HG03442 (cell line): Measurements from ENCODE around the gene HSD17B14.
"Not testable (repeated sequence)": the region's sequence is repeated elsewhere in the genome, so short reads cannot be mapped to it uniquely, and the experiment has no call there.

Experiments used
- ATAC-seq: cut with Tn5 transposase; IDR thresholded peaks from one replicate; pipeline ENCODE4 v1.9.1; 2021; ENCODE audit warnings: mild to moderate bottlenecking, moderate library complexity; ENCODE audit not compliant: unreplicated experiment

HSD17B14 gene

DNA sequence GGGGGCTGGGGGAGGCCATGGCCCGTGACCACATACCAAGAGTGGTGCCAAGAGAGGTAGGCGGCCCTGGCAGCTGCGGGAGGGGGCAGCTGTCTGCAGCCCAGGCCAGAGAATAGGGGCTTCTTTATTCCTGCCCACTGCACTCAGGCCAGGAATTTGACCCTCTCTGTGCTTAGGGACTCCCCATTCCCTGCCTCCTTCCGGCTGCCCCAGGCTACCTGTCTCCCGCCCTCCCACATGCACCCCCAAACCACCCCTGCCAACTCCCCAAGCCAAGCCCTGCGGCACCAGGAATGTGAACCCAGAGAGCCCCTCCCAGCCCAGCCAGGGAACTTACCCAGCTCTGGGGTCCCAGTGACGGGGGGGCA, 31.4 kb upstream of the HSD17B14 start:
- ATAC-seq, result no peak

DNA sequence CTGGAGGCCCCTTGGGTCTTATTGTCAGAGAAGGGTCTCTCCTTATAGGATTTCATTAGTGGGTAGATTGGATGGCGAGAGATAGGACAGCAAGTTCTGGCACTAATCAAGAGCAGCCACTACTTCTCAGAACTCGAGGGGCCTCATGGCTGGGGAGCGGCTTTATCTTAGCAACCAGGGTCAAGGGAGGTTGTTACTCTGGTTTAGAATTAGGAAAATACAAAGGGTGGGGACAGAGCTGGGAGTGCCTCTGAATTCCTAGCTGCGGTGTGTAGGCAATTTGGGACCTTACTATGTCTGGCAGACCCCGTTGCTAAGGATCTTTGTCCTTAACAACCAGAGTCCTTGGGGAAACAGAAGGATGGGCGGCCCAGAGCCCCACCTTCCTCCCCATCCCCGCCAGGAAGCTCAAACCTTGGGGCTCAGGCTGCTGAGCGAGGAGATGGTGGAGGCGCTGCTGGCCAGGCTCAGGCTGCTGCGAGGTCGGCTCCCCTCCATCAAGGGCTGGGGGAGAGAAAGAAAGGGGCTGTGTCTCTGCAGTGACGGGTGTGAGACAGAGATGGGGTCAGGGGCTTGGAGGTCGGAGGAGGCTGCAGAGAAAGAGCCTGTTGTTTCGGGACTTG, 30.9 kb upstream of the HSD17B14 start:
- no peak for ATAC-seq

DNA sequence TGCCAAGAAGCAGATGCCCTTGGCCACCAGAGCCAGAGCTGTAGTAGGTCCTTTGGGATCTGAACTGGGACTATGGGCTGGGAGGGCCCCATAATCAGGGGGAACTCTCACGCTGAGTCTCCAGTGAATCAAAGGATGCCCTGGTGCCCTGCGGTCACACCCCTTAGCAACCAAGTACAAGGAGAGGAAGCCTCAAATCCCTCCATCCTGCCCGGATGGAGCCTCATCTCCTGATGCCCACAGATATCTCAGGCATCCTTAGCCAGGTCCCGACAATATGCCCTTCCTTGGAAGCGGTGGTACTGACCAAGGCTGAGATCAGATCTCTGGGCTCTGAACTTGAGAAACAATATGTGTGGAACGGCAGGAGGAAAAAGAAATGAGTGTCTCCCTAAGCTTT, 30.4 kb upstream of the HSD17B14 start:
- no peak for ATAC-seq

DNA sequence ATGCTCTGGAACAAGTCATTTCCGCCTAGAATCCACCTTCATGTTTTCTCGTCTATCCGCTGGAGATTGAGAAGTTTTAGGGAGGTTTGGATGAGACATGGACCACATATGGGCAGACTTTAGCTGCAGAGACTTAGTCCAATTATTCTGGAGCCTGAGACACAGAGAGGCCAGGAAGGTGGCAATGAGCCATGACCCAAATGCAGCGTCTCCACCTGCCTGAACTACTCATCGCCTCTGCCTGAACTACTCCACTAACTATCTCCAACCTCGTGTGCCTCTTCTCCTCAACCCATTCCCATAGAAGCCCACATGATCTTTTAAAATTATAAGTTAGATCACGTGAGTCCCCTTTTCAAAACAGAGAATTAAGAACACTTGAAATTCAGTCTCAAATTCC, 26.5 kb upstream of the HSD17B14 start:
- ATAC-seq, result no peak

DNA sequence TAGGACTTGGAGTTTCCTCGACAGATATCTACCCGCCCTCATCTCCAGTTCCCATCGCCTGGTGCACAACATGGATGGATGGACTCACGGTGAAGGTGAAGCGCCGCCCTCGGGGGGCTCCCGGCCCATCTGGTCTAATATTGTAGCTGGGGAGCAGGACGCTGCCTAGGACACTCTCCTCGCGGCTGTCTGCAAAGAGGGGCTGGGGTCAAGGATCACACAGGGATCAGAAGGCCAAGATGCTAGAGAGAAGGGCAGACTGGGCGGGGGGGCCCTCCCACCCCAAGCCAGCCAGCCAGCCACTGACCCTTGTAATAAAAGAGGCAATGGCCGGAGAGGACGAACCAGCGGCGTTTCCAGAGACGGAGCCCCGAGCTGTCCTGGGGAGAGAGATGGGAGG, 25.0 kb upstream of the HSD17B14 start:
- no peak for ATAC-seq

DNA sequence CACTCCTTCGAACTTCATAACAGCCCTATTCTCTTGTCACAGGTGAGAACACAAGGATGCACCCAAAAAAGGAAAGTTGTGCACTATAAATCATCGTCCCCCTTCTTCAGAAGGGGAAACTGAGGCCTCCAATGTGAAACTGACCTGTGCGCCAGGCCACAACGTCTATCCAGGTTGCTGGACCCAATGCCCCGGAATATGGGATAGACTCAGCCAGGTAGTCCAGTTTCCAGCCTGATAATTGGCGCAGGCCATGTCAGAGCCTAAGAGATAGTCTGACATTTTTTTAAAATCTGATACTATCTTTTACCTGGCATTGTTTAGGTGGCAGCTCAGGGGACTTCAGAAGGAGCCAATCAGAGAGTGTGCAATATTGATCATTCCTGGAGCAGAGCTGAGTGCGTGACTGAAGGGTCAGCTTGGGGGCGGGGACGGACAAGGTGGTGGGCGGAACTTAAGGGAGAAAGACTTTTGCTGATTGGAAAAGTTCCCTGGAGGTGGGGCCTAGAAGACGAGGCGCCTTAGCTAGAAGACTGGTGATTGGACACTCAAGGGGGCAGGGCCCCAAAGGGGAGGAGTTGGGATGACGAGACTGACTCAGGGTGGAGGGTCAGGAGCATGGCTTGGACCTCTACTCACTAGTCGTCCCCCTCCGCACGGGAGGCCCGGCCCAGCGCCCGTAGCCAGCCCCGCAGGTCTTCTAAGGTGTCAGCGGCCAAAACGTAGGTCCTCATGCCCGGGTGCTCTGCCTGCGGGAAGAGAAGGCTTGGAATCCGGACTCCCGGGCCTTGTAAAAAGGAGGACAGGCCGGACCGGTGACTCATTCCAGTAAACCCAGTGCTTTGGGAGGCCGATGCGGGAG, 23.7 kb upstream of the HSD17B14 start:
- no peak for ATAC-seq

DNA sequence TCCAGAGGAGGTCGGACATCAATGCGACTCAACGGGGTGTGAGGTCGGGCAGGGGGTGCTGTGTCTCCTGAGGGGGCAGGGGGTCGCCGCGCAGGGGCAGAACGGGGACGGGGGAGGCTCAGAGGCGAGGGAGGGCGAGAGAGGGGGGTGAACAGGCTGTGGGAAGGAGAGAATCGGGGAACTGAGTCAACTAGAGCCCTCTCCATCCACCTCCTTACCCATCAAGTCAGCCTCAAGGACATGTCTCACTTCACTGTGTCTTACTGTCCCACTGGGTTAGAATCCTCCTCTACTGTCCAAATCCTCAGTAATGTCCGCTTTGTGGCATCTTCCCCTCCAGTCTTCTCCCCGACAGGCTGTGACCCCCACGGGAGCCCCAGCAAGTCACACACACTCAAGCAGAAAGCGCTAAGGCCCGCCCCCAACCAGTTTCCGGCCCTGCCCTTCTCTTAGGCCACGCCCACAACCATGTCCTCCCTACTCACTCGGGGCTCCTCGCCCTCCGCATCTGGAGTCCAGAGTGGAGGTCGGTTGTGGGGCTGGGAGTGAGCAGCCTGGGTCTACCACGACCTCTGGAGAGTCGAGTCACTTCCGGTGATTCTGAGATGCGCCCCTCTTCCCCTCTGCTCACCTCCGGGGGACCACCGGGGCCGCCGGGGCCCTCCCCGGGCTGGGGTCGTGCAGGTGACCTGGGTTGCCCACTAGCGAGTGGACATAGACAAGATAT, 22.9 kb upstream of the HSD17B14 start:
- ATAC-seq, result no peak

DNA sequence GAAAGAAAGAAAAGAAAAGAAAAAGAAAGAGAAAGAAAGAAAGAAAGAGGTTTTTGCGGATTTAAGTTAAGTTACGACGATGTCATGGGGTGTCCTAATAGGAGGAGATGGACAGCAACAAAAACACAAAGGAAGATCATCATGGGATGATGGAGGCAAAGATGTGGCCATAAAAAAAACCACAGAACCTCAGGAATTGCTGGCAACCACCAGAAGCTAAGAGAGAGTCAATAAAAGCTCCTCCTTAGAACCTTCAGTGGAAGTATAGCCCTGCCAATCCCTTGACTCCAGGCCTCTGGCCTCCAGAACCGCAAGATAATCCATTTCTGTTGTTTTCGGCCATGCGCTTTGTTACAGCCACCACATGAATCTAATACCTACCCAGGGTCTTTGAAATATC, 20.6 kb upstream of the HSD17B14 start:
- ATAC-seq, result no peak

DNA sequence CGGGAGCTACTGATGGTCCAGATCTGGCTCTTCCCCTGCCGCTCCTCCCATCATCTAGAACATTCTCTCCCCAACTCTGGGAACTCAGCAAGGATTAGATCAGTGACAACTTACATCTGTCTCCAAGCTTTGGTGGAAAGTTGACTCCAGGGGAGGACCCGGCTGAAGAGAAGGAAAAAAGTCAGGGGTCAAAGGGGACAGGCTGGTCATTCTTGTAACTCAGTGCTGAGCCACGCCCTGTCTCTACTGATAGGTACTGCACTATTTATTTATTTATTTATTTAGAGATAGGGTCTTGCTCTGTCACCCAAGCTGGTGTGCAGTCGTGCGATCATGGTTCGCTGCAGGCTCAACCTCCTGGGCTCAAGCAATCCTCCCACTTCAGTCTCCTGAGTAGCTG, 17.8 kb upstream of the HSD17B14 start:
- no peak for ATAC-seq

DNA sequence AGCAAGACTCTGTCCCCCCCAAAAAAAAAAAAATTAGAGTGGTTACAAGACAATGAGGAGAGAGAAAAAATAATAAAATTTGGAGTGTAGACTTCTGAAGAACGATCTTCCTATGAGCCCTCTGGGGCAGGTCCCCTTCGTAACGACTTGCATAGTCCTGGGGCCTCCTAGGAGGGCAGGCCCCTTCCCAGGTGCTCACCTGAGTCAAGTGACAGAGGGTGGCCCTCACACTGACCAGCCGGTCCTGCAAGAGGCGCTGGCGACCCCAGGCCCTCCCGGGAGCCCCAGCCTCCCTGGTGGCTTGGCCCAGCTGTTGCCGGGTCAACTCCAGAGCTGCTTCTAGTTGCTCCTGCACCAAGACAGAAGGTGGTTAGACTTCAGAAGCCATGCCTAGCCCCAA, 17.2 kb upstream of the HSD17B14 start:
- no peak for ATAC-seq

DNA sequence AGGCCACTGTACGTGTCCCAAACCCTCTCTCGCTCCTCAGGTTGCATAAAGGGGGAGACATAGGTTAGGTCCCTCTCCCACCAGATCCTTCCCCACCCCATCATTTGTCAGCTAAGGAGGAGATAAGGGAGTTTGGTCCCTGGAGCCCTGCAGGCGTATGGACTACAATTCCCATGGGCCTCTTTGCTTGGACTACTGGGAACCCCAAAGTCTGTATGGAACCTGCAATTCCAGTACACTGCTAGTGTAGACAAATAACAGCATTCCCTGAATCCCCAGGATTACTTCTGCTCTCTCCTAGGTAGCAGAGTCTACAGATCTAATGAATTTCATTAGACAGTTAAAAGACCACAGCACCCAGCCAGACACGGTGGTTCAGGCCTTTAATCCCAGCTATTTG, 16.0 kb upstream of the HSD17B14 start:
- no peak for ATAC-seq

DNA sequence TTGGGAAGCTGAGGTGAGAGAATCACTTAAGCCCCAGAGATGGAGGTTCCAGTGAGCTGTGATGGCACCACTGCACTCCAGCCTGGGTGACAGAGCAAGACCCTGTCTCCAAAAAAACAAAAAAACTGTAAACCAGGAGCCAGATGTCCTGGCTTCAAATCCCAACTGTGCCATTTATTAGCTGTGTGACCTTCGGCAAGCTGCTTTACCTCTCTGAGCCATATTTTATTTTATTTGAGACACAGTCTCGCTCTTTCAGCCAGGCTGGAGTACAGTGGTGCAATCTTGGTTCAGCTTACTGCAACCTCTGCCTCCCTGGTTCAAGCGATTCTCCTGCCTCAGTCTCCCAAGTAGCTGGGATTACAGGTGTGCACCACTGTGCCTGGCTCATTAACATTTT, 10.4 kb upstream of the HSD17B14 start:
- ATAC-seq, result not testable (repeated sequence)

DNA sequence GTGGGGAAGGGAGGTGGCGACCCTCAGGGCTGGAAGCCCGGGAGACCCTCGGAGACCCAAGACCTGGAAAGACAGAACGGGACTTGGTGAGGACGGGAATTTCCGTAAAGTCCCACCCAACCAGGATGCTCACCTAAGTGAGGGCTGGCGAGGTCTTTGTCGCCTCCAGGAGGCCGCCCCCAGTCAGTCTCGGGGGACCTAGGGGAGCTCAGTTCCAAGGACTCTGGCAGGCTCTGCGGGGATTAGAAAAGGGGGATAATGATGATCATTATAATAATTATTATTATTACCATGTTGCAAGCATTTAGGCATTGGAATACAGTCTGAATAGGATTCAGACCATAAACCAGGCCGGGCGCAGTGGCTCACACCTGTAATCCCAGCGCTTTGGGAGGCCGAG, 9.1 kb upstream of the HSD17B14 start:
- no peak for ATAC-seq

DNA sequence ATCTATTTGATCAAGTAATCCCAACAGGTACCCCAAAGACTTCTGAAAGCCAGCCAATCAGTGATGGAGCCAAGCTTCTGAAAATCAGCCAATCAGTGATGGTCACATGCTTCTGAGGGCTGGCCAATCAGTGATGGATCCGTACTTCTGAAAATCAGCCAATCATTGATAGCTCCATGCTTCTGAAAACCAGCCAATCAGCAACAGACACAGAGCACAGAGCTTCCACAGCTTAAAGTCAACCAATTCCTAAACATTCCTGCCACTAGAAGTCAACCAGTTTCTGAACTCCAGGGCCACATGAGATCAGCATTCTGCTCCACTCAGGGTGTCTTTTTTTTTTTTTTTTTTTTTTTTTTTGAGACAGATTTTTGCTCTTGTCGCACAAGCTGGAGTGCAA, 8.2 kb upstream of the HSD17B14 start:
- ATAC-seq, result no peak

DNA sequence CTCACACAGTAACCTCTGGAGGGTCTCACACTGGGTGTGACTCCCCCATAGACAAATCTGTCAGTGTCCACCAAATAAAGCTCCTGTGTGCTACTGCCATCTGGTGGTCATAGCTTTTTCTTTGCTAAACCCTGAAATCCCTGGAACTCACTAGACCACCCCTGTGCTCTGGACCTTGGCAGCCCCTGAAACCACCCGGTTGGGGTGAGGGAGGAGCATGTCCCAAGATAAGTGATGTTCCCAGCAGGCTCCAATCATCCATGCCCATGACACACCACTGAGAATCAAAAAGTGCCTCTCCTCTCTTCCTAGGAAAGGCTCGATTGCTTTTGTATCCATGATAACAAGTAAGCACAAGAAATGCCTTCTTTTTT, 6.5 kb upstream of the HSD17B14 start:
- ATAC-seq, result no peak

DNA sequence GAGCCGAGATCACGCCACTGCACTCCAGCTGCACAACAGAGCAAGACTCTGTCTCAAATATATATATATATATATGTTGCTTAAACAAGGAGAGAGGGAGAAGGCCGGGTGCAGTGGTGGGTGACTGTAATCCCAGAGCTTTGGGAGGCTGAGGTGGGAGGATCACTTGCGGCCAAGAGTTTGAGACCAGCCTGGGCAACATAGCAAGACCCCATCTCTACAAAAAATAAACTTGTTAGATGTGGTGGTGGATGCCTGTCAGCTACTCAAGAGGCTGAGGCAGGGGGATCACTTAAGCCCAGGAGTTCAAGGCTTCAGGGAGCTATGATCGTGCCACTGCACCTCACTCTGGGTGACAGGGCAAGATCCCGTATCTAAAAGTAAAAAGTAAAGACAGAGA, 5.3 kb upstream of the HSD17B14 start:
- ATAC-seq, result no peak

DNA sequence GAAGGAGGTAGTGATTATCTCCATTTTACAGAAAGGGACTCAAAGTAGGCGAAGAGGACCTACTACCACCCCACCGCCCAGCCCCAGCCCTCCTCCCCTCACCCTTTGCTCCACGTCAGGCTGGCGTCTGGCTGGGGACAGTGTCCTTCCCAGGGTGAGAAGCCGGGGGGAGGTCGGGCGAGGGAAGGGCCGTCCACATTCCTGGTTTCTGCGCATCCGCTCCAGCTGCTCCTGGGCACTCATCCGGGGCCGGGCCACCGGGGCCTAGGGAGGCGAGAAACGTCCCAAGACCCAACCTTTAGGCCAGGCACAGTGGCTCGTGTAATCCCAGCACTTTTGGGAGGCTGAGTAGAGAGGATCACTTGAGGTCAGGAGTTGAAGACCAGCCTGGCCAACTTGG, 4.8 kb upstream of the HSD17B14 start:
- ATAC-seq, result no peak

DNA sequence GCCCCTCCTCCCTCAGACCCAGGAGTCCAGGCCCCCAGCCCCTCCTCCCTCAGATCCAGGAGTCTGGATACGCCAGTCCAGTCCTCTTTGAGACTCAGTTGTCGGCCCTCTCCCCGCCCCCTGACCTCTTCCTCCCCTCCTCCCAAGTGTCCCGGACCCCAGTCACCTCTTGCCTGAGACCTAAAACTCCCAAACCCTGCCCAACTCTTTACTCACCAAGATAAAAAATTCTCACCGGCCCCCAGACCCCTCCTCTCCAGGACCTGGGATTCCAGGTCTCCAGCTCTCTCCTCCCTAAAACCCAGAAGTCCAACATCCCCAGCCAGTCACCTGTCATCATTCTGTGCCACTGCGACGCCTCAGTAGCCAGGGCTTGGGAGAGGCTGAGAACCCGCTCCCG, 1.4 kb upstream of the HSD17B14 start:
- ATAC-seq, result no peak

DNA sequence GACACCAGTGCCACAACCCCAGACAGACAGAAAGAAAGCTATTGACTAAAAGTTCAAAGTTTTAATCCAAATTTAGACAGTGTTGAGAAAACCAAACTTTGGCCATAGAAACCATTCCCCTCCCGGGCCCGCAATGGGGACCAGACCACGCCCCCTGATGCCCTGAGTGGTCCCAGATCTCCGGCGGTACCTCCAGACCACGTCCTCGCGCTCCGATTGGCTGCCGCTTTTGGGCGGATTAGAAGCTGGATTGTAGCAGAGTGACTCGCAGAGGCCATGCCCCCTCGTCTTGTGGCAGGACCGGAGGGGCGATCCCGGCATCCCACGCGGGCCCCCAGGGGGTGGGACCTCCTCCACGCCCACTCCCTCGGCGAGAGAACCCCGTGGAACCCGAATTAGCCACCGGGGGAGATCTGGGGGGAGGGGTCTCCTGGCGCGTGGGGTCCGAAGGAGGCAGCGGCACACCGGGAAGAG, 797 bp upstream of the HSD17B14 start:
- ATAC-seq, result peak; percentile 57

DNA sequence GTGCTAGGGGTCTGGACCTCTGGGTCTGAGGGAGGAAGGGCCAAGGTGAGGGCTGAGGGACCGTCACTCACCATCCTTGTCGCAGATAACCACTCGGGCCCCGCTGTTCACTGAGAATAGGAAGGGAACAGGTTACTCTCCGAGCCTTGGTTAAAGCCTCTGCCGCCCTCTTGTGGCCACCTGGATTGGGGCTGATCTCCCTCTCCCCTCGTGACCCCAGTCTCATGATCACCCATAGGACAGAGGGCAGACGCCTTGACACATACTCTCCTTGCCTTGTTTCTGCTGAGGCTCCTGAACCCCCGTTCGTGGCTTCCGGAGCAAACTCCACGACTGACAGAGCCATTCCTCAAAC, 580 bp downstream of the HSD17B14 start:
- ATAC-seq, result peak; percentile 64

DNA sequence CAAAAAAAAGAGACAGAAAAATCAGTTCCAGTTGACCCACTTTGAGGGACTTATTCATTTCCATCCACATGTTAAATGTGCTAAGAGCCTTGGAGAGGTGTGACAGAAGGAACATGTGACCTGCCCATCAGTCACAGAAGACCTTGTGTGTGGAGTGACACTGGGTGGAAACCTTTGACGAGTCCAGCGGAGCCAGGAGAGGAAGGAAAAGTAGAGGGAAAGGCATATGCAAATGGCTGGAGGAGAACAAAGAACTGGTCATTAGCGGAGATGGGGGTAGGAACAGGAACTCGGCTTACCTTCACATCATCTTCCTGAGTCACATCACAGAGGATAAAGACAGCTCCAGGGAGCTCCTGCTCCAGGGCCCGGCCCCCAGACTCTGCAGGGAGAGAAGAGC, 2.3 kb downstream of the HSD17B14 start:
- no peak for ATAC-seq

DNA sequence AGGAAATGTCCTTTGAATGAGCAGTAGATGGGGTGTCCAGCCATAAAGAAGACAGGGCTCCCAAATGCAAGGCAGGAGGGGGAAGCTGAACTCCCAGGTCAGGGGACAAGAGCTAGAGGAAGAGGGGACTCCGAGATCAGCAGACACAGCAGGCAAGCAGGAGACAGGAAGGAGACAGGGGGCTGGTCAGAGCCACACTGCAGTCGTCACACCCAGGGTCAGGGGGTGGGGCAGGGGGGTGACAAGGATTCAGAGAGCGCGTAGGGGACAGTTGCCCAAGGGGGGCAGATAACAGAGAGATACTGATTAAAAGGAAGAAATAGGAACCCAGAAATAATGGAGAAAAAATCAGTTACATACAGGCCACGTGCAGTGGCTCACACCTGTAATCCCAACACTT, 3.2 kb downstream of the HSD17B14 start:
- ATAC-seq, result no peak
